HepG2 (cell line): ENCODE measurements around the gene ZNF284. TPM values are rescaled to one million over a fixed set of nuclear protein-coding genes. Genes with fewer than 3 reads are reported as not detected.

Experiments
- CEBPB ChIP-seq: IDR thresholded peaks from 2 replicates; pipeline ENCODE4 v1.6.1; 2011; ENCODE audit warnings: low read depth, low read length, improper control_type of control experiment, borderline replicate concordance
- ELK4 ChIP-seq: sonication (generic); formaldehyde crosslinking; IDR thresholded peaks from 2 replicates; pipeline ENCODE4 v1.9.0; 2021; ENCODE audit warnings: missing genetic modification reagents, borderline replicate concordance
- HES4 ChIP-seq: sonication (generic); formaldehyde crosslinking; IDR thresholded peaks from 2 replicates; pipeline ENCODE4 v1.9.0; 2021; ENCODE audit warnings: mild to moderate bottlenecking, missing genetic modification reagents, borderline replicate concordance
- HNRNPK ChIP-seq: fragments of 200-400 bp; formaldehyde crosslinking; IDR thresholded peaks from 2 replicates; pipeline ENCODE4 v1.6.1; 2018; ENCODE audit warnings: low read length, low read depth, moderate library complexity, mild to moderate bottlenecking; ENCODE audit not compliant: poor library complexity, severe bottlenecking
- ISX ChIP-seq: sonication (generic); formaldehyde crosslinking; conservative IDR thresholded peaks from 2 replicates; pipeline ENCODE4 v1.5.0; 2020; ENCODE audit warnings: missing genetic modification reagents
- KLF13 ChIP-seq: sonication (generic); formaldehyde crosslinking; IDR thresholded peaks from 2 replicates; pipeline ENCODE4 v1.4.0; 2020; ENCODE audit warnings: mild to moderate bottlenecking, missing genetic modification reagents
- LCORL ChIP-seq, 2 experiments: fragments of 450-650 bp in 1 of 2; sonication (generic) in 1 of 2; formaldehyde crosslinking in 1 of 2; IDR thresholded peaks; 2 replicates each; pipeline versions ENCODE4 v1.5.0 to v1.6.1; 2017 to 2020; ENCODE audit warnings: antibody characterized with exemption in 1 of 2, missing genetic modification reagents in 1 of 2
- MNT ChIP-seq: fragments of 450-650 bp; IDR thresholded peaks from 2 replicates; pipeline ENCODE4 v1.6.1; 2016
- NR2F2 ChIP-seq: IDR thresholded peaks from 2 replicates; pipeline ENCODE4 v1.6.1; 2012; ENCODE audit warnings: low read depth, inconsistent platforms, borderline replicate concordance
- NRL ChIP-seq: sonication (generic); formaldehyde crosslinking; IDR thresholded peaks from 2 replicates; pipeline ENCODE4 v1.5.0; 2020; ENCODE audit warnings: missing genetic modification reagents, mild to moderate bottlenecking, moderate library complexity, borderline replicate concordance
- PPARG ChIP-seq: conservative IDR thresholded peaks from 2 replicates; pipeline ENCODE4 v1.6.1; 2016; ENCODE audit warnings: missing biosample characterization, missing genetic modification reagents
- RBM39 ChIP-seq: fragments of 200-400 bp; formaldehyde crosslinking; IDR thresholded peaks from one replicate; pipeline ENCODE4 v1.6.1; 2018; ENCODE audit warnings: antibody characterized with exemption, mild to moderate bottlenecking, low read depth, low read length; ENCODE audit not compliant: poor library complexity, severe bottlenecking
- SOX5 ChIP-seq: IDR thresholded peaks from 2 replicates; pipeline ENCODE4 v1.6.1; 2016; ENCODE audit warnings: borderline replicate concordance
- TFAP4 ChIP-seq: sonication (generic); IDR thresholded peaks from 2 replicates; pipeline ENCODE4 v1.6.1; 2016; ENCODE audit warnings: low read depth, borderline replicate concordance
- TSC22D2 ChIP-seq: sonication (generic); formaldehyde crosslinking; IDR thresholded peaks from 2 replicates; pipeline ENCODE4 v1.5.1; 2020; ENCODE audit warnings: missing genetic modification reagents, mild to moderate bottlenecking, borderline replicate concordance
- ZBTB10 ChIP-seq: sonication (generic); formaldehyde crosslinking; IDR thresholded peaks from 2 replicates; pipeline ENCODE4 v1.4.0; 2020; ENCODE audit warnings: missing genetic modification reagents, borderline replicate concordance
- ZC3H13 ChIP-seq: sonication (generic); formaldehyde crosslinking; IDR thresholded peaks from 2 replicates; pipeline ENCODE4 v1.8.1; 2023; ENCODE audit warnings: mild to moderate bottlenecking, missing genetic modification reagents, moderate library complexity
- ZC3H4 ChIP-seq: sonication (generic); formaldehyde crosslinking; IDR thresholded peaks from 2 replicates; pipeline ENCODE4 v1.4.0; 2020; ENCODE audit warnings: missing genetic modification reagents, borderline replicate concordance
- ZNF20 ChIP-seq: sonication (generic); formaldehyde crosslinking; IDR thresholded peaks from 2 replicates; pipeline ENCODE4 v1.4.0; 2020; ENCODE audit warnings: mild to moderate bottlenecking, moderate library complexity, missing genetic modification reagents
- ZNF224 ChIP-seq: sonication (generic); formaldehyde crosslinking; IDR thresholded peaks from 2 replicates; pipeline ENCODE4 v1.5.0; 2020; ENCODE audit warnings: mild to moderate bottlenecking, missing genetic modification reagents
- ZNF720 ChIP-seq: sonication (generic); formaldehyde crosslinking; IDR thresholded peaks from 2 replicates; pipeline ENCODE4 v1.4.0; 2020; ENCODE audit warnings: missing genetic modification reagents
- ZNF777 ChIP-seq: sonication (generic); formaldehyde crosslinking; IDR thresholded peaks from 2 replicates; pipeline ENCODE4 v1.4.0; 2020; ENCODE audit warnings: missing genetic modification reagents
- ZNF850 ChIP-seq: sonication (generic); formaldehyde crosslinking; conservative IDR thresholded peaks from 2 replicates; pipeline ENCODE4 v1.9.0; 2021; ENCODE audit warnings: mild to moderate bottlenecking, missing genetic modification reagents
- polyA plus RNA-seq, 8 experiments: library from polyadenylated mRNA; depleted of rRNA in 3 of 8; stranded (reverse) in 7 of 8; unstranded in 1 of 8; fragments of >200 nt; fragmentation: Illumina TruSeq in 4 of 8; extraction: Trizol in 4 of 8; gene quantifications; 2 replicates each; pipeline versions ENCODE4 v1.2.1 to v1.2.3, GENCODE V29; 2011 to 2016; ENCODE audit warnings: low read depth in 4 of 8, missing spikeins in 1 of 8, mixed read lengths in 1 of 8; ENCODE audit not compliant: insufficient read depth in 1 of 8
- total RNA-seq, 5 experiments: library from RNA; depleted of rRNA; stranded (reverse); fragments of >200 nt; fragmentation: Illumina TruSeq; extraction: Trizol; gene quantifications; 2 replicates each; pipeline ENCODE4 v1.2.3, GENCODE V29; 2016; ENCODE audit warnings: low read depth in 1 of 5

The ZNF284 gene
- total and polyA plus RNA-seq, 2 of the 13 experiments (the other 11 are each of a cell fraction or from before 2014, with no cell fraction given): 1.2 to 2.3 TPM

GRCh38 chr19:44093931-44094765, 22.2 kb downstream of the ZNF284 start, which contains the start of gene ZNF224 (continued):
- no peak for TF ChIP-seq MNT
- TF ChIP-seq HES4 (CRISPR knock-in tag): no peak
- no peak for TF ChIP-seq ZNF20 (CRISPR knock-in tag)
- TF ChIP-seq KLF13 (CRISPR knock-in tag): no peak
- TF ChIP-seq NR2F2: no peak; the same call in 1 of the 2 replicates
- TF ChIP-seq ELK4 (CRISPR knock-in tag): no peak
- TF ChIP-seq ZNF720 (CRISPR knock-in tag): no peak
- no peak for TF ChIP-seq HNRNPK
- TF ChIP-seq ZC3H4 (CRISPR knock-in tag): no peak
- TF ChIP-seq LCORL (IDR thresholded peaks at IDR 0.05): no peak
- peak; percentile 26 for TF ChIP-seq LCORL (CRISPR knock-in tag; IDR thresholded peaks at IDR 0.05)
- no peak for TF ChIP-seq NRL
- no peak for TF ChIP-seq ISX
- TF ChIP-seq PPARG (CRISPR knock-in tag): no peak
- TF ChIP-seq ZBTB10 (CRISPR knock-in tag): no peak
- no peak for TF ChIP-seq ZC3H13 (CRISPR knock-in tag)
- TF ChIP-seq TSC22D2 (CRISPR knock-in tag): no peak
- TF ChIP-seq TFAP4: peak; percentile 34; the same call in 1 of the 2 replicates
- peak; percentile 63 for TF ChIP-seq RBM39
- TF ChIP-seq SOX5 (CRISPR knock-in tag): peak; percentile 42; the same call in 1 of the 2 replicates
- no peak for TF ChIP-seq ZNF850 (CRISPR knock-in tag)
- no peak; the same call in 1 of the 2 replicates for TF ChIP-seq CEBPB
- no peak; the same call in none of the 2 replicates for TF ChIP-seq ZNF777 (CRISPR knock-in tag)
- TF ChIP-seq ZNF224 (CRISPR knock-in tag): no peak
